ENCODE measurements around the gene PIK3R5.

DNA sequence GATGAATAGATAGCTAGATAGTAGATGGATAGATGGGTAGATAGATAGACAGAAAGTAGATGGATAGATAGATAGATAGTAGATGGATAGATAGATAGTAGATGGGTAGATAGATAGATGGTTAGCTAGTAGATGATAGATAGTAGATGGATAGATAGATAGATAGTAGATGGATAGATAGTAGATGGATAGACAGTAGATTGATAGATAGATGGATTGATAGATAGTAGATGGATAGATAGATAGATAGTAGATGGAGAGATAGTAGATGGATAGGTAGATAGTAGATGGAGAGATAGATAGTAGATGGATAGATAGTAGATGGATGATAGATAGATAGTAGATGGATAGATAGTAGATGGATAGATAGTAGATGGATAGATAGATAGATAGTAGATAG is 40.4 kb downstream of the PIK3R5 start:
- TF ChIP-seq, protein P1, sequence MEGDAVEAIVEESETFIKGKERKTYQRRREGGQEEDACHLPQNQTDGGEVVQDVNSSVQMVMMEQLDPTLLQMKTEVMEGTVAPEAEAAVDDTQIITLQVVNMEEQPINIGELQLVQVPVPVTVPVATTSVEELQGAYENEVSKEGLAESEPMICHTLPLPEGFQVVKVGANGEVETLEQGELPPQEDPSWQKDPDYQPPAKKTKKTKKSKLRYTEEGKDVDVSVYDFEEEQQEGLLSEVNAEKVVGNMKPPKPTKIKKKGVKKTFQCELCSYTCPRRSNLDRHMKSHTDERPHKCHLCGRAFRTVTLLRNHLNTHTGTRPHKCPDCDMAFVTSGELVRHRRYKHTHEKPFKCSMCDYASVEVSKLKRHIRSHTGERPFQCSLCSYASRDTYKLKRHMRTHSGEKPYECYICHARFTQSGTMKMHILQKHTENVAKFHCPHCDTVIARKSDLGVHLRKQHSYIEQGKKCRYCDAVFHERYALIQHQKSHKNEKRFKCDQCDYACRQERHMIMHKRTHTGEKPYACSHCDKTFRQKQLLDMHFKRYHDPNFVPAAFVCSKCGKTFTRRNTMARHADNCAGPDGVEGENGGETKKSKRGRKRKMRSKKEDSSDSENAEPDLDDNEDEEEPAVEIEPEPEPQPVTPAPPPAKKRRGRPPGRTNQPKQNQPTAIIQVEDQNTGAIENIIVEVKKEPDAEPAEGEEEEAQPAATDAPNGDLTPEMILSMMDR (IDR thresholded peaks at IDR 0.05; ENCODE audit: low read depth, low read length), result no peak
- TF ChIP-seq POLR2A (IDR thresholded peaks at IDR 0.05; ENCODE audit: extremely low read depth, insufficient read length), result no peak
